Liver (tissue), 9 donors: Measurements from ENCODE around the gene FGFR4. TPM values are rescaled to one million over a fixed set of nuclear protein-coding genes. Genes with fewer than 3 reads are reported as not detected.

Experiments used
- DNase-seq: peaks from one replicate; pipeline ENCODE4 v3.0.0-alpha.2; 2017; ENCODE audit warnings: low spot score
- H3K27ac ChIP-seq, 2 donors: one replicate each; pipeline ENCODE4 v1.7.0; 2013; ENCODE audit warnings: inconsistent platforms in 2 of 2, low read length in 2 of 2, control low read depth in 1 of 2, low read depth in 1 of 2, mild to moderate bottlenecking in 1 of 2
- H3K27me3 ChIP-seq, 4 donors: one replicate each; pipeline versions ENCODE4 v1.6.1 to v1.7.0; 2013; ENCODE audit warnings: low read length in 3 of 4, inconsistent platforms in 1 of 4, mild to moderate bottlenecking in 1 of 4, moderate library complexity in 1 of 4; ENCODE audit not compliant: control insufficient read depth in 4 of 4, insufficient read depth in 4 of 4
- H3K36me3 ChIP-seq, 4 donors: one replicate each; pipeline versions ENCODE4 v1.6.1 to v1.7.0; 2013; ENCODE audit warnings: low read length in 3 of 4, mild to moderate bottlenecking in 3 of 4, low read depth in 1 of 4, moderate library complexity in 1 of 4; ENCODE audit not compliant: control insufficient read depth in 4 of 4, insufficient read depth in 3 of 4
- H3K4me1 ChIP-seq, 4 donors: one replicate each; pipeline versions ENCODE4 v1.6.1 to v1.7.0; 2013; ENCODE audit warnings: low read length in 3 of 4, mild to moderate bottlenecking in 3 of 4, moderate library complexity in 1 of 4; ENCODE audit not compliant: control insufficient read depth in 4 of 4, insufficient read depth in 4 of 4
- H3K4me3 ChIP-seq, 3 donors: one replicate each; pipeline versions ENCODE4 v1.6.1 to v1.7.0; 2013; ENCODE audit warnings: low read length in 3 of 3, control low read depth in 1 of 3, low read depth in 1 of 3, mild to moderate bottlenecking in 1 of 3
- H3K9ac ChIP-seq, 2 donors: one replicate each; pipeline ENCODE4 v1.7.0; 2013; ENCODE audit warnings: low read length in 2 of 2, mild to moderate bottlenecking in 2 of 2, moderate library complexity in 2 of 2, control low read depth in 1 of 2, low read depth in 1 of 2
- H3K9me3 ChIP-seq, 4 donors: one replicate each; pipeline versions ENCODE4 v1.6.1 to v1.7.0; 2013; ENCODE audit warnings: low read length in 3 of 4; ENCODE audit not compliant: control insufficient read depth in 4 of 4
- ATF3 ChIP-seq: IDR thresholded peaks from 2 replicates; pipeline ENCODE4 v1.6.1; 2016; ENCODE audit warnings: antibody characterized with exemption
- EGR1 ChIP-seq, 2 donors: IDR thresholded peaks; 2 replicates each; pipeline ENCODE4 v1.6.1; 2016 to 2018; ENCODE audit warnings: antibody characterized with exemption in 2 of 2, low read depth in 2 of 2
- FOXA1 ChIP-seq: IDR thresholded peaks from 2 replicates; pipeline ENCODE4 v1.6.1; 2016; ENCODE audit warnings: antibody characterized with exemption
- FOXA2 ChIP-seq: IDR thresholded peaks from 2 replicates; pipeline ENCODE4 v1.6.1; 2016; ENCODE audit warnings: antibody characterized with exemption
- GABPA ChIP-seq, 2 donors: IDR thresholded peaks in 1 of 2; conservative IDR thresholded peaks in 1 of 2; 2 replicates each; pipeline ENCODE4 v1.6.1; 2016; ENCODE audit warnings: antibody characterized with exemption in 2 of 2, mild to moderate bottlenecking in 1 of 2, moderate library complexity in 1 of 2
- HNF4A ChIP-seq, 2 donors: conservative IDR thresholded peaks; 2 replicates each; pipeline ENCODE4 v1.6.1; 2016; ENCODE audit warnings: antibody characterized with exemption in 2 of 2, mild to moderate bottlenecking in 2 of 2
- NR2F2 ChIP-seq: IDR thresholded peaks from 2 replicates; pipeline ENCODE4 v1.6.1; 2016; ENCODE audit warnings: antibody characterized with exemption
- REST ChIP-seq: IDR thresholded peaks from 2 replicates; pipeline ENCODE4 v1.6.1; 2016; ENCODE audit warnings: antibody characterized with exemption, mild to moderate bottlenecking
- SP1 ChIP-seq: IDR thresholded peaks from 2 replicates; pipeline ENCODE4 v1.6.1; 2018; ENCODE audit warnings: antibody characterized with exemption, mild to moderate bottlenecking
- TAF1 ChIP-seq: conservative IDR thresholded peaks from 2 replicates; pipeline ENCODE4 v1.6.1; 2016; ENCODE audit warnings: antibody characterized with exemption, mild to moderate bottlenecking
- ZBTB33 ChIP-seq: IDR thresholded peaks from 2 replicates; pipeline ENCODE4 v1.6.1; 2016; ENCODE audit warnings: antibody characterized with exemption
- WGBS: extraction: QIAGEN DNeasy Blood & Tissue Kit; methylation state at CpG from one replicate; pipeline ENCODE4 v1.1.7; 2013; 5-methylcytosine and 5-hydroxymethylcytosine counted together
- polyA plus RNA-seq, 2 donors: library from polyadenylated mRNA; stranded (reverse) in 1 of 2; unstranded in 1 of 2; fragments of 200-250 nt in 1 of 2; fragments of >200 nt in 1 of 2; fragmentation: Nextera tagmentation in 1 of 2; extraction: Ambion mirVana in 1 of 2; gene quantifications; one replicate each; pipeline versions ENCODE4 v1.2.1 to v1.2.3, GENCODE V29; 2013 to 2015
- total RNA-seq, 2 donors: library from RNA; depleted of rRNA; stranded (reverse); fragments of >200 nt; gene quantifications; one replicate each; pipeline ENCODE4 v1.2.3, GENCODE V29; 2014
- TF ChIP-seq, protein P1 (sequence below): IDR thresholded peaks from 2 replicates; pipeline ENCODE4 v1.6.1; 2016; ENCODE audit warnings: antibody characterized with exemption
- TF ChIP-seq, protein P2 (sequence below): fragments of 150-350 bp; IDR thresholded peaks from 2 replicates; pipeline ENCODE4 v1.5.1; 2017; ENCODE audit warnings: improper control_type of control experiment, low read depth, low read length; ENCODE audit not compliant: missing input control
- donor health status: healthy.
- donor health status: healthy.
- donor health status: healthy.
- donor health status: healthy.
- donor health status: healthy.

The FGFR4 gene
- total and polyA plus RNA-seq, 4 donors, result 42.3 to 72.6 (median 56.3) TPM

- TF ChIP-seq FOXA2 (no peak), ZBTB33 (no peak), GABPA (IDR thresholded peaks at IDR 0.05 in 1 of 2, conservative IDR thresholded peaks at IDR 0.05 in 1 of 2) (no peak), SP1 (no peak), NR2F2 (no peak), TAF1 (no peak)
- TF ChIP-seq, protein P1, sequence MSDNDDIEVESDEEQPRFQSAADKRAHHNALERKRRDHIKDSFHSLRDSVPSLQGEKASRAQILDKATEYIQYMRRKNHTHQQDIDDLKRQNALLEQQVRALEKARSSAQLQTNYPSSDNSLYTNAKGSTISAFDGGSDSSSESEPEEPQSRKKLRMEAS, result no peak
- Histone ChIP-seq H3K4me1 (peaks cover 0 to 3% (median under 1%) of the 10 kb centered on the region in 4 donors), H3K36me3 (no peaks in the 10 kb centered on the region), H3K27ac (no peak overlapping the region), H3K4me3 (no peak overlapping the region), H3K27me3 (no peaks in the 10 kb centered on the region), H3K9me3 (no peaks in the 10 kb centered on the region), H3K9ac (no peak overlapping the region)
- 83% methylated on average over 4 of the region's 4 CpGs for WGBS
- DNase-seq, result no peak
These were observed 41.9 kb downstream of the FGFR4 start for GRCh38 chr5:177128551-177128981.

DNA sequence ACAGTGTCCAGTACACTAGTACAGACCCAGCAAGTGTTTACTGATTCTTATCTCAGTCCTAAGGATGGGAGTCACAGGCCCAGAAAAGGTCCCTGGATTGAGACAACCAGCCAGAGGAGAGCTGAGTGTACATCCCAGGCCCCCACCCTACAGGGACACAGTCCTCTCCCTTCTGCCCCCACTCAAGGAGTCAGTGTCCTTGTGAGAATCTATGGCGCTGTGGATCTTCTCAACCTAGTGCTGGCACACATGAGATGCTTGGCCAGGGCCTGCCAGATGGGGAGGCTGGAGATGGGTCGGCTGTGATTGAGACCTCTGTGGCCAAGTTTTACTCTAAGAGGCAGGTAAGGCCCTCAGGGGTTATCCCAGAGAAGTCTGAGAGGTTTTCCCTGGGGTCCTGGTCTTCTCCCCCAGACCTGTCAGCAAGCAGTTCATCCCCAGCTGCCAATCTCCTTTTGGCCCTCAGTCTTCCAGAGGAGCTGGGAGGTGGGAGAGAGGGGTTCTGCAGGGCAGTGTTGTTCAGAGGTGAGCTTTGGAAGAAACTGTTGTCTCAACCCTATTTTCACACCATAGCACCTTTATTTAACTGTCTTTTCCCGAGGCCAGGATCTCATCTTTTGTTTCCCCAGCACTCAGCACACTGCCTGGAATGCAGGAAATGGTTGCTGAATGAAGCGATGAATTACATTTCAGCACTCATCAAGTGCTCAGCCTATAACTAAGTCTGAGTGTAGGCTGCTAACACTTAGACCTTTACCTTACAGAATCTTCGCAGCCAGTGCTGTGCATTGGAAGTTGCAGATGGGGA is 43.7 kb downstream of the FGFR4 start:
- no peaks in the 10 kb centered on the region for H3K36me3 ChIP-seq
- H3K9ac ChIP-seq, result no peak overlapping the region
- H3K4me1 ChIP-seq, result peaks cover 8 to 13% (median 10%) of the 10 kb centered on the region in 4 donors
- TF ChIP-seq ATF3 (no peak), REST (no peak), ZBTB33 (no peak), EGR1 (IDR thresholded peaks at IDR 0.05; ENCODE audit: low read depth in 2 of 2) (no peak), FOXA1 (no peak), HNF4A (conservative IDR thresholded peaks at IDR 0.05) (no peak), GABPA (IDR thresholded peaks at IDR 0.05 in 1 of 2, conservative IDR thresholded peaks at IDR 0.05 in 1 of 2) (no peak)
- TF ChIP-seq, protein P2, sequence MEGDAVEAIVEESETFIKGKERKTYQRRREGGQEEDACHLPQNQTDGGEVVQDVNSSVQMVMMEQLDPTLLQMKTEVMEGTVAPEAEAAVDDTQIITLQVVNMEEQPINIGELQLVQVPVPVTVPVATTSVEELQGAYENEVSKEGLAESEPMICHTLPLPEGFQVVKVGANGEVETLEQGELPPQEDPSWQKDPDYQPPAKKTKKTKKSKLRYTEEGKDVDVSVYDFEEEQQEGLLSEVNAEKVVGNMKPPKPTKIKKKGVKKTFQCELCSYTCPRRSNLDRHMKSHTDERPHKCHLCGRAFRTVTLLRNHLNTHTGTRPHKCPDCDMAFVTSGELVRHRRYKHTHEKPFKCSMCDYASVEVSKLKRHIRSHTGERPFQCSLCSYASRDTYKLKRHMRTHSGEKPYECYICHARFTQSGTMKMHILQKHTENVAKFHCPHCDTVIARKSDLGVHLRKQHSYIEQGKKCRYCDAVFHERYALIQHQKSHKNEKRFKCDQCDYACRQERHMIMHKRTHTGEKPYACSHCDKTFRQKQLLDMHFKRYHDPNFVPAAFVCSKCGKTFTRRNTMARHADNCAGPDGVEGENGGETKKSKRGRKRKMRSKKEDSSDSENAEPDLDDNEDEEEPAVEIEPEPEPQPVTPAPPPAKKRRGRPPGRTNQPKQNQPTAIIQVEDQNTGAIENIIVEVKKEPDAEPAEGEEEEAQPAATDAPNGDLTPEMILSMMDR, result no peak
- no peak for DNase-seq
- H3K27me3 ChIP-seq, result no peaks in the 10 kb centered on the region
- WGBS, result 82% methylated on average over 5 of the region's 5 CpGs
- no peaks in the 10 kb centered on the region for H3K9me3 ChIP-seq
- no peak overlapping the region for H3K4me3 ChIP-seq
- no peak overlapping the region for H3K27ac ChIP-seq
